ENCODE data around the gene MINDY4. TPM values are rescaled to one million over a fixed set of nuclear protein-coding genes. Genes with fewer than 3 reads are reported as not detected.
A peak's percentile ranks its signal among the peaks of the same experiment; 100 is the strongest.

The MINDY4 gene
- total and polyA plus RNA-seq, 9 donors = 6.9 to 30.3 (median 18.2) TPM

- H3K27me3 ChIP-seq = no peaks in the 10 kb centered on the region
- H3K27ac ChIP-seq = no peak overlapping the region
- DNase-seq = no peak
- WGBS, 3 donors = 78% methylated on average over 3 of the region's 3 CpGs
- TF ChIP-seq CTCF (IDR thresholded peaks at IDR 0.05) (no peak), EP300 (IDR thresholded peaks at IDR 0.05) (no peak), POLR2A (IDR thresholded peaks at IDR 0.05) (no peak)
- H3K4me3 ChIP-seq = no peak overlapping the region
- no peaks in the 10 kb centered on the region for H3K9me3 ChIP-seq
- no peaks in the 10 kb centered on the region for H3K36me3 ChIP-seq
- intact Hi-C loops (cut with DNase I) = loop anchor here in 1 of 4 donors (10.0 kb wide), 1 partner anchor 101 kb away; no protein-coding TSS in a partner anchor
- H3K4me1 ChIP-seq (ENCODE audit: insufficient read depth) = no peaks in the 10 kb centered on the region
Measured at GRCh38 chr7:30916255-30916654, 145.0 kb downstream of the MINDY4 start.

GRCh38 chr7:30916767-30917166, 145.6 kb downstream of the MINDY4 start:
- no peak overlapping the region for H3K4me3 ChIP-seq
- H3K27me3 ChIP-seq = no peaks in the 10 kb centered on the region
- no peaks in the 10 kb centered on the region for H3K36me3 ChIP-seq
- 85 to 89% (median 88%) methylated on average over 7 of the region's 7 CpGs for WGBS, 3 donors
- TF ChIP-seq EP300 (IDR thresholded peaks at IDR 0.05) = no peak
- no peak overlapping the region for H3K27ac ChIP-seq
- DNase-seq = no peak
- intact Hi-C loops (cut with DNase I) = loop anchor here in 1 of 4 donors (10.0 kb wide), 1 partner anchor 102 kb away; no protein-coding TSS in a partner anchor
- no peaks in the 10 kb centered on the region for H3K9me3 ChIP-seq
- no peaks in the 10 kb centered on the region for H3K4me1 ChIP-seq (ENCODE audit: insufficient read depth)

- no peaks in the 10 kb centered on the region for H3K4me1 ChIP-seq (ENCODE audit: insufficient read depth)
- no peak for DNase-seq
- TF ChIP-seq CTCF (IDR thresholded peaks at IDR 0.05) (no peak), POLR2A (IDR thresholded peaks at IDR 0.05) (no peak), EP300 (IDR thresholded peaks at IDR 0.05) (no peak)
- no peak overlapping the region for H3K27ac ChIP-seq
- H3K4me3 ChIP-seq = no peak overlapping the region
- 86 to 91% (median 90%) methylated on average over 4 of the region's 4 CpGs for WGBS, 3 donors
- no peaks in the 10 kb centered on the region for H3K27me3 ChIP-seq
- no peaks in the 10 kb centered on the region for H3K36me3 ChIP-seq
- H3K9me3 ChIP-seq = no peaks in the 10 kb centered on the region
- intact Hi-C loops (cut with DNase I) = loop anchor here in 1 of 4 donors (10.0 kb wide), 1 partner anchor 103 kb away; no protein-coding TSS in a partner anchor
Measured at GRCh38 chr7:30917216-30917893, 146.1 kb downstream of the MINDY4 start.

GRCh38 chr7:30918676-30919075, 147.5 kb downstream of the MINDY4 start:
- H3K27me3 ChIP-seq = no peaks in the 10 kb centered on the region
- WGBS, 3 donors = 97 to 98% (median 97%) methylated on average over 4 of the region's 4 CpGs
- H3K4me1 ChIP-seq (ENCODE audit: insufficient read depth) = no peaks in the 10 kb centered on the region
- no peaks in the 10 kb centered on the region for H3K36me3 ChIP-seq
- intact Hi-C loops (cut with DNase I) = loop anchor here in 1 of 4 donors (10.0 kb wide), 1 partner anchor 104 kb away; no protein-coding TSS in a partner anchor
- TF ChIP-seq CTCF (IDR thresholded peaks at IDR 0.05) (no peak), POLR2A (IDR thresholded peaks at IDR 0.05) (no peak), EP300 (IDR thresholded peaks at IDR 0.05) (no peak)
- no peak overlapping the region for H3K27ac ChIP-seq
- no peaks in the 10 kb centered on the region for H3K9me3 ChIP-seq
- DNase-seq = peak in 1 of 5 donors; percentile 9
- no peak overlapping the region for H3K4me3 ChIP-seq

GRCh38 chr7:30920021-30920583, 148.9 kb downstream of the MINDY4 start:
- 75 to 77% (median 75%) methylated on average over 11 of the region's 11 CpGs for WGBS, 3 donors
- peak in 2 of 5 donors; percentile 5 to 14 for DNase-seq
- intact Hi-C loops (cut with DNase I) = no loop called here

More at GRCh38 chr7:30920021-30920583, 148.9 kb downstream of the MINDY4 start:
- Histone ChIP-seq H3K27ac (no peak overlapping the region), H3K9me3 (no peaks in the 10 kb centered on the region), H3K27me3 (no peaks in the 10 kb centered on the region), H3K4me1 (ENCODE audit: insufficient read depth) (no peaks in the 10 kb centered on the region), H3K4me3 (no peak overlapping the region), H3K36me3 (no peaks in the 10 kb centered on the region)
- no peak for TF ChIP-seq CTCF (IDR thresholded peaks at IDR 0.05)
